Measurements from ENCODE around the gene DLGAP4.

DLGAP4 gene

GRCh38 chr20:36477475-36477874 lies 171.3 kb downstream of the DLGAP4 start:
- TF ChIP-seq ZFX (IDR thresholded peaks at IDR 0.05; ENCODE audit: borderline replicate concordance) (no peak), CTCF (IDR thresholded peaks at IDR 0.05) (no peak)
- no peak overlapping the region for H3K27ac ChIP-seq

DNA sequence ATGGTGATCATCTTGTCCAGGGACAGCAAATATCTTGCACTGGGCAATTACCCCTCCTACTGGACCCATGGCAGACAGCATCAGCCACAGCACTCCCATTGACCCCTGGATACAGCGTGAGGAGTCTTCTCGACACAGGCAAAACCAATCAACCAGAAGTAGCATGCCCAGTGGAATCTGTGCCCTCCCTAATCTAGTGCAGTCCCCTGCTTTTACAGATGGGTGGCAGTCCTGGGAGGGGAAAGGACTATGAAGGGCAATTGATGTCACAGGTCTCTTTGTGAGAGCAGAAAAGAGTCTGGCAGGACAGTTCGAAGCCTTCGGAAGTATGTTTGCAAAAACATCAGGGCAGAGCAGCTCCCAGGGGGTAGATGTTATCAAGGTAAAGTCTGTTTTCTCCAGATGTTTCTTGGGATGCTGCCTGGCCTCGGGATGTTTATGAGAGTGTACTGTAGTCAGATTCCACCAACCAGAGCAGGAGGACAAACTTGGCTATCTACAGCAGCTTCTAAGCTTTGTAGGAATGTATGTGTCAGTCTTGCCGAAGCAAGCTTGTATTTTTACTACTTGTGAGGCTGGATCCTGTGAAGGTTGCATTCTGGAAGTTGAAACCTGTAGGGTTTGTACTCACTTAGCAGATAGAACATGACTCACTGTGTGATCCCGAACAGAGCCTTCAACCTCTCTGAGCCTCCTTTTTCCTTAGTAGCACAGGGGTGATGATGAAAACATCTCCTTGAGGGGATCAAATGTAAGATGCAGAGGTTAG lies 172.2 kb downstream of the DLGAP4 start:
- H3K27ac ChIP-seq, result no peak overlapping the region
- TF ChIP-seq ZFX (IDR thresholded peaks at IDR 0.05; ENCODE audit: borderline replicate concordance) (no peak), CTCF (IDR thresholded peaks at IDR 0.05) (no peak)

DNA sequence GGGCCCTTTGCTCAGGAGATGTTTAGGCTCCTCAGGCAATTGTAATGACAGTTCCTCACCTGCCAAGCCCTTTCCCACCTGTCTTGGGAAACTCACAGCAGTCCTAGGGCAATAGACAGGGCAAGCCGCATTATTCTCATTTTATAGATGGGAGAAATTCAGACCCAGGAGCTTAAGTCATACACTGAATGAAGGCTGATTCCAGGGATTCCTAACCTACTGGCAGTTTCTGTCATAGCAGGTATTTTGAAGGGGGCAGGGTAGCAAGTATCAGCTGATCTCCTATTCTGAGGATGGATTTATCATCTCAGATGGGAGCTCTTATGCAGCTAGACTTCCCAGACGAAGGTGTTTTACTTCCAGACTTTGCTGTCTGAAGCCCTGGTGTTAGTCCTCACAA lies 173.8 kb downstream of the DLGAP4 start:
- TF ChIP-seq ZFX (IDR thresholded peaks at IDR 0.05; ENCODE audit: borderline replicate concordance), result no peak
- no peak for TF ChIP-seq CTCF (IDR thresholded peaks at IDR 0.05)
- no peak overlapping the region for H3K27ac ChIP-seq

DNA sequence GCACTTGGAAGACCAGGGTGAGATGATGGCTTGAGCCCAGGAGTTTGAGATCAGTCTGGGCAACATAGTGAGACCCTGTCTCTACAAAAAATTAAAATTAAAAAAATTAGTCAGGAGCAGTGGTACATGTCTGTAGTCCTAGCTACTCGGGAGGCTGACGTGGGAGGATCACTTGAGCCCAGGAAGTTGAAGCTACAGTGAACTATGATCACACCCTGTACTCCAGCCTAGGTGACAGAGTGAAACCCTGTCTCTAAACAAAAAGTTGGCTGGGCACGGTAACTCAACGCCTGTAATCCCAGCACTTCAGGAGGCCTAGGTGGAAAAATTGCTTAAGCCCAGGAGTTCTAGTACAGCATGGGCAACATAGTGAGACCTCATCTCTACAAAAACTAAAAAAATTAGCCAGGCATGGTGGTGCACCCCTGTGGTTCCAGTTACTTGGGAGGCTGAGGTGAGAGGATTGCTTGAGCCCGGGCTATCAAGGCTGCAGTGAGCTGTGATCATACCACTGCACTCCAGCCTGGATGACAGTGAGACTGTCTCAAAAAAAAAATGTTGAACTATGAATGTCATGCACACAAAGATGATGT lies 174.4 kb downstream of the DLGAP4 start:
- H3K27ac ChIP-seq, result no peak overlapping the region
- no peak for TF ChIP-seq CTCF (IDR thresholded peaks at IDR 0.05)
- no peak for TF ChIP-seq ZFX (IDR thresholded peaks at IDR 0.05; ENCODE audit: borderline replicate concordance)

DNA sequence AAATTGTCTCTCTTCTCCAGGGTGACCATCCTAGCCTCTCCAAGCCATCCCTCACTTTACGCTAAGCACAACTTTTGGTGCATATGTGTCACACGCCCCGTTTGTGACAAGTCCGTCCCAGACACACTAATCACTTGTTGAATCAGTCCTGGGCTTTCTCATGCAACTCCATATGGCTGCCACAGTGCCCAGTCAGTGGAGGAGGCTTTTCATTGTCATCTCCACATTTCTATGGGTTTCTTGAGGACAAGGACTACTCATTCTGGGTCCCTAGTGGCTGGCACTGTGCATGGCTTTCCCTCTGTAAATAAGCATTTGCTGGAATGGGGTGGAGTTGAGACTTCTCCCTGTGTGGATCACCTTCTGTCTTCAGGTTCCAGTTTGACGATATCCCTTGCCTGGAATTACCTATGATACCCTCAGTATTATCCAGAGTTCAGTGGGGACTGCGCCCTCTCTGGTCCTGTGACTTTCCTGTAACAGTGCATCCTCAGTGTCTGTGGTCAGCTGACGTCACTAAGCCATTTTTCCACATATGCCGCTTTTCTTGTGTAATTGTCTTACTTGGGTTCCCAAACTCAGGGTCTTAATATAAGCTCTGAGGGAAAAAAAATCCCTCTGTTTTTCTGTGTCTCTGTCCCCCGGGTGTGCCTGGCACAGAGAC lies 175.4 kb downstream of the DLGAP4 start:
- TF ChIP-seq ZFX (IDR thresholded peaks at IDR 0.05; ENCODE audit: borderline replicate concordance) (no peak), CTCF (IDR thresholded peaks at IDR 0.05) (0 out of 2 replicates have a peak, but pooled peaks have one; percentile 7)
- H3K27ac ChIP-seq, result no peak overlapping the region

- H3K27ac ChIP-seq, result no peak overlapping the region
- no peak for TF ChIP-seq ZFX (IDR thresholded peaks at IDR 0.05; ENCODE audit: borderline replicate concordance)
- TF ChIP-seq CTCF (IDR thresholded peaks at IDR 0.05), result no peak
These were observed 175.9 kb downstream of the DLGAP4 start for GRCh38 chr20:36482044-36482473.
